ENCODE results near the gene OR14A16.

Gene OR14A16

DNA sequence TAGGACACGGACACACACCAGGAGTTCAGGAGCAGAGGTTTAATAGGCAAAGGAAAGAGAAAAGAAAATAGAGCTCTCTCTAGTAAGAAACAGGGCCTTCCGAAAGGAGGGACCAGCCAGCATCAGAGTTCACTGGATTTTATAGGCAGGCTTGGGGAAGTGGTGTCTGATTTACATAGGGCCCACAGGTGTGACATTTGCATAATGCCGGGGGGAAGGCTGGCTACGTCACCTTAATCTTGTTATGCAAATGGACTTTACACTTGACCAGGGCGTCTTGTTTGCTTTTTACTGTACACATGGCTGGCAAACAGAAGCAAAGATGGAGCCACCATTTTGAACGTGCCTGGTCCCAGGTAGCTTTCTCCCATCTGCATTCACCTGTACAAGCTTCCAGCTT lies at the start of gene OR14A16:
Gene OR14A16, minus strand, starts transcription at position 97 of the 400 bp plus-strand sequence. CDS start 8,390 bp downstream, outside the sequence.
- Histone ChIP-seq H2AFZ (ENCODE audit: low read length, unreplicated experiment) (no peak within 1 kb of the TSS), H3K4me3 (ENCODE audit: low read depth, low read length) (no peak within 1 kb of the TSS), H3K27me3 (ENCODE audit: insufficient read depth, low read length) (no peaks in the 10 kb centered on the region), H3K27ac (ENCODE audit: low read depth, low read length) (no peak within 1 kb of the TSS), H3K79me2 (ENCODE audit: control insufficient read depth, insufficient read depth, low read length, unreplicated experiment) (no peaks in the 10 kb centered on the region), H3K36me3 (ENCODE audit: insufficient read depth, low read length) (no peaks in the 10 kb centered on the region), H3K4me1 (ENCODE audit: control insufficient read depth, insufficient read depth, low read length, unreplicated experiment) (no peaks in the 10 kb centered on the region)

GRCh38 chr1:247865416-247865815 lies 41.5 kb upstream of the OR14A16 start:
- no peaks in the 10 kb centered on the region for H3K79me2 ChIP-seq (ENCODE audit: control insufficient read depth, insufficient read depth, low read length, unreplicated experiment)
- H3K27ac ChIP-seq (ENCODE audit: low read depth, low read length), result no peak overlapping the region
- H3K4me1 ChIP-seq (ENCODE audit: control insufficient read depth, insufficient read depth, low read length, unreplicated experiment), result no peaks in the 10 kb centered on the region
- H3K36me3 ChIP-seq (ENCODE audit: insufficient read depth, low read length), result no peaks in the 10 kb centered on the region
- H2AFZ ChIP-seq (ENCODE audit: low read length, unreplicated experiment), result no peak overlapping the region
- H3K27me3 ChIP-seq (ENCODE audit: insufficient read depth, low read length), result no peaks in the 10 kb centered on the region
- no peak overlapping the region for H3K4me3 ChIP-seq (ENCODE audit: low read depth, low read length)

- H3K36me3 ChIP-seq (ENCODE audit: insufficient read depth, low read length), result no peaks in the 10 kb centered on the region
- H2AFZ ChIP-seq (ENCODE audit: low read length, unreplicated experiment), result no peak overlapping the region
Observed at GRCh38 chr1:247864644-247865043, 40.7 kb upstream of the OR14A16 start.

DNA sequence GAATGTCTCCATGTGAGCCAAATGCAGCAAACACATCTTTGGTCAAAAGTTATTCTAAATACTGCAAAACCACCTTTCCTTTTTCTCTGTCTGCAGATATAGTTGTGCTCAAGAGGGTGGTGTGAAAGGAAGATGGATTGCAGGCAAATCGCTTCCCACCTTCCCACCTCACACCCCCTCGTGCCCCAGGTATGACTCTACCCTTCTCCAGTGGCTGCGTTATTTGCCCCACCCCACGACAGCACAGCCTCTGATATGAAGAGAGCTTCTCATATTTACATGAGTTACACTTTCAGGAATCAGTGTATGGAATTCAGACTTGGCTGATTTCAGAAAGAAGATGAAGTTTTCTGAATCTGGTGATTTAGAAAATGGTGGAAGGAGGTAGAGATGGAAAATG lies 38.8 kb upstream of the OR14A16 start:
- no peaks in the 10 kb centered on the region for H3K27me3 ChIP-seq (ENCODE audit: insufficient read depth, low read length)
- H3K4me1 ChIP-seq (ENCODE audit: control insufficient read depth, insufficient read depth, low read length, unreplicated experiment), result no peaks in the 10 kb centered on the region
- no peaks in the 10 kb centered on the region for H3K79me2 ChIP-seq (ENCODE audit: control insufficient read depth, insufficient read depth, low read length, unreplicated experiment)
- H3K36me3 ChIP-seq (ENCODE audit: insufficient read depth, low read length), result no peaks in the 10 kb centered on the region
- H3K4me3 ChIP-seq (ENCODE audit: low read depth, low read length), result no peak overlapping the region
- H3K27ac ChIP-seq (ENCODE audit: low read depth, low read length), result no peak overlapping the region
- H2AFZ ChIP-seq (ENCODE audit: low read length, unreplicated experiment), result no peak overlapping the region

More at GRCh38 chr1:247864644-247865043, 40.7 kb upstream of the OR14A16 start:
- Histone ChIP-seq H3K79me2 (ENCODE audit: control insufficient read depth, insufficient read depth, low read length, unreplicated experiment) (no peaks in the 10 kb centered on the region), H3K4me3 (ENCODE audit: low read depth, low read length) (no peak overlapping the region), H3K27ac (ENCODE audit: low read depth, low read length) (no peak overlapping the region), H3K4me1 (ENCODE audit: control insufficient read depth, insufficient read depth, low read length, unreplicated experiment) (no peaks in the 10 kb centered on the region), H3K27me3 (ENCODE audit: insufficient read depth, low read length) (no peaks in the 10 kb centered on the region)

DNA sequence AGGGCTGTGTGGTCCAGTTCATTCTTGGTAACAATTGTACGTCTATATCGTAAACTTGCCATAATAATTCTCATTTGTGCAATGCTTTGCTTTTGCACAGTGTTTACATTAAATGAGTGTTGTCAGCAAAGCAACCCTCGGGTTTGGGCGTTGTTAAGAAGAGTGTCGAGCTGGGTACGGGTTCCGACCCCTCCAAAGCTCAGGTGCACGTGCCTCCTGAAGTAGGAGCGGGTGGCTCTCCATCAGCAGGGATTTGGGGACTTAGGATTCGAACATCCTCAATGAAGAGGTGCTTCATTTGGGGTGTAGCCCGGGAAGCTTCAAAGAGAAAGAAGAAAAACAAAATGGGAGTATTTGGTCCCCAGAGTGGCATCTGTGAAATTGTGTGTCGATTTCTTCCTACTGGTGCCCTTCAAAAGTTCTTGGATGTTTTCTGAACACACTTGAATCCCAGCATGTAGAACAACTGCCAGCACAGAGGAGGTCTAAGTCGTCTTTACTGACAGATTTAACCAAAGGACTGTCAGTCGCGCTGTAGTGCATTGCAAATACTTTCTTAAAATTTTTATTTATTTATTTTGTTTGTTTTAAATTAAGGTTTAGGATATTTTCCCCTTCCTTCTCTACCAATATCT lies 34.2 kb upstream of the OR14A16 start:
- Histone ChIP-seq H3K27ac (ENCODE audit: low read depth, low read length) (no peak overlapping the region), H3K4me3 (ENCODE audit: low read depth, low read length) (no peak overlapping the region), H2AFZ (ENCODE audit: low read length, unreplicated experiment) (no peak overlapping the region)

DNA sequence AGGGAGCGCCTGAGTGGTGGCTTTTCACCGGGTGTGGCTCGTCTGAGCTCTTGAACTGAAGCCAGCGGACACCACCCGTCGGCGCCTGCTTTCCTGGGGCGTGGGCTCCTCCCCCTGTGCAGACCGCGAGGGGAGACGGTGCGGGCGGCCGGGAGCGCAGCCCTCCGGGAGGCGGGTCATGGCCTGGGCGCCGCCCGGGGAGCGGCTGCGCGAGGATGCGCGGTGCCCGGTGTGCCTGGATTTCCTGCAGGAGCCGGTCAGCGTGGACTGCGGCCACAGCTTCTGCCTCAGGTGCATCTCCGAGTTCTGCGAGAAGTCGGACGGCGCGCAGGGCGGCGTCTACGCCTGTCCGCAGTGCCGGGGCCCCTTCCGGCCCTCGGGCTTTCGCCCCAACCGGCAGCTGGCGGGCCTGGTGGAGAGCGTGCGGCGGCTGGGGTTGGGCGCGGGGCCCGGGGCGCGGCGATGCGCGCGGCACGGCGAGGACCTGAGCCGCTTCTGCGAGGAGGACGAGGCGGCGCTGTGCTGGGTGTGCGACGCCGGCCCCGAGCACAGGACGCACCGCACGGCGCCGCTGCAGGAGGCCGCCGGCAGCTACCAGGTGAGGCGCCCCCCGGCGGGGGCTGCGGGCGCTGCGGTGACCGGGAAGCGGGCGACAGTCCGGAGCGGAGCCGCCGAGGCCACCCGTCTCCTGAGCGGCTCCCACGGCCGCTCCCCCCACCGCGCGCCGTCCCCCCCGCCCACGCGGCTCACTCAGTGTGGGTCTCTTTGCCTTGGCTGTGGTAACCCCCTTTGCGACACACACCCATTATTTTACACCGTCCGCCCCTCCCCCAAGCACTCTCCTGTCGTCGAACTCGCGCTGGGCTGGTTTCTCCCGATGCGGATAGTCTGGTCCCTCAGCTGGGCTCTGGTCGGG lies 33.4 kb upstream of the OR14A16 start, which contains the start of gene TRIM58:
Gene TRIM58, plus strand, starts transcription at position 119 of the 916 bp plus-strand sequence. Its CDS starts 60 bp downstream, at position 179.
- no peak within 1 kb of the TSS for H3K4me3 ChIP-seq (ENCODE audit: low read depth, low read length)
- no peaks in the 10 kb centered on the region for H3K79me2 ChIP-seq (ENCODE audit: control insufficient read depth, insufficient read depth, low read length, unreplicated experiment)
- no peak within 1 kb of the TSS for H2AFZ ChIP-seq (ENCODE audit: low read length, unreplicated experiment)
- no peaks in the 10 kb centered on the region for H3K27me3 ChIP-seq (ENCODE audit: insufficient read depth, low read length)
- no peaks in the 10 kb centered on the region for H3K36me3 ChIP-seq (ENCODE audit: insufficient read depth, low read length)
- H3K4me1 ChIP-seq (ENCODE audit: control insufficient read depth, insufficient read depth, low read length, unreplicated experiment), result no peaks in the 10 kb centered on the region
- no peak within 1 kb of the TSS for H3K27ac ChIP-seq (ENCODE audit: low read depth, low read length)

More for the DNA sequence above, 34.2 kb upstream of the OR14A16 start:
- no peaks in the 10 kb centered on the region for H3K79me2 ChIP-seq (ENCODE audit: control insufficient read depth, insufficient read depth, low read length, unreplicated experiment)
- no peaks in the 10 kb centered on the region for H3K36me3 ChIP-seq (ENCODE audit: insufficient read depth, low read length)
- no peaks in the 10 kb centered on the region for H3K4me1 ChIP-seq (ENCODE audit: control insufficient read depth, insufficient read depth, low read length, unreplicated experiment)
- no peaks in the 10 kb centered on the region for H3K27me3 ChIP-seq (ENCODE audit: insufficient read depth, low read length)

DNA sequence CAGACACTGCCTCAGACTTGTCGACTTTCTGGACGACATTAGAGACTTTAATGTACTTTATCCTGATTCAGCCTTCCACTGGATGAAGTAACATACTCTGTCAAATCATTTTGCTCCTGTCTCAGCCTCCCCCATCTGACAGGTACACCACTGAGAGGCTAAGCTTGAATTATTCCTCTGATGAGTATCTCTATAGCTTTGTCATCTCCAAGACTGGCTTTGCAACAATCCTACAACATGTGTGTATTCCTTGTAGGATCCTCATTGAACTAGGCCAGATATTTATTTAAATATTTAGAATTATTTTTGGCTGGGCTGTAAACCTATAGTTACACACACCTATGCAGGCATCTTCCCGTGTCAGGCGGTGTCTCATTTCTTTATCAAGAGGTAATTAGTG lies 32.0 kb upstream of the OR14A16 start:
- Histone ChIP-seq H3K79me2 (ENCODE audit: control insufficient read depth, insufficient read depth, low read length, unreplicated experiment) (no peaks in the 10 kb centered on the region), H3K27ac (ENCODE audit: low read depth, low read length) (no peak overlapping the region), H3K4me1 (ENCODE audit: control insufficient read depth, insufficient read depth, low read length, unreplicated experiment) (no peaks in the 10 kb centered on the region), H3K27me3 (ENCODE audit: insufficient read depth, low read length) (no peaks in the 10 kb centered on the region), H2AFZ (ENCODE audit: low read length, unreplicated experiment) (no peak overlapping the region), H3K4me3 (ENCODE audit: low read depth, low read length) (no peak overlapping the region), H3K36me3 (ENCODE audit: insufficient read depth, low read length) (no peaks in the 10 kb centered on the region)

- no peaks in the 10 kb centered on the region for H3K4me1 ChIP-seq (ENCODE audit: control insufficient read depth, insufficient read depth, low read length, unreplicated experiment)
- H3K27ac ChIP-seq (ENCODE audit: low read depth, low read length), result no peak overlapping the region
- H3K79me2 ChIP-seq (ENCODE audit: control insufficient read depth, insufficient read depth, low read length, unreplicated experiment), result no peaks in the 10 kb centered on the region
- no peak overlapping the region for H2AFZ ChIP-seq (ENCODE audit: low read length, unreplicated experiment)
- no peaks in the 10 kb centered on the region for H3K36me3 ChIP-seq (ENCODE audit: insufficient read depth, low read length)
- H3K4me3 ChIP-seq (ENCODE audit: low read depth, low read length), result no peak overlapping the region
- H3K27me3 ChIP-seq (ENCODE audit: insufficient read depth, low read length), result no peaks in the 10 kb centered on the region
Observed at GRCh38 chr1:247854899-247855545, 31.1 kb upstream of the OR14A16 start.

DNA sequence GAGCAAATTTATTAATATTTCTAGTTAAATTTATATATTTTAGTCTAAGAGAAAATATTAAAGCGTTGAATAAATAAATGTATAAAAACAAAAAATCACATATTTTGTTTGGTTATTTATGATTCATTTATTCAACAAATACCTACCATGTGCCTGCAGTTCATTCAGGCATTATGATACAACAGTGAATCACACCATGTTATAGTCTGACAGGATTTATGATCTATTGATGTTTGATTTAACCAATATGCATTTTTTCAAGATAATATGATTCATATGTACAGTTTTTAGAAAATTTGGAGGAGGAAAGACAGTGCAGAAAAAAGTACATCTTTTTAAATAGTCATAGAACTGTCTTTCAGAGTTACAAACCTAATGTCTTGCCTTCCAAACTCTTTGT lies 25.7 kb upstream of the OR14A16 start:
- H3K79me2 ChIP-seq (ENCODE audit: control insufficient read depth, insufficient read depth, low read length, unreplicated experiment), result no peaks in the 10 kb centered on the region

DNA sequence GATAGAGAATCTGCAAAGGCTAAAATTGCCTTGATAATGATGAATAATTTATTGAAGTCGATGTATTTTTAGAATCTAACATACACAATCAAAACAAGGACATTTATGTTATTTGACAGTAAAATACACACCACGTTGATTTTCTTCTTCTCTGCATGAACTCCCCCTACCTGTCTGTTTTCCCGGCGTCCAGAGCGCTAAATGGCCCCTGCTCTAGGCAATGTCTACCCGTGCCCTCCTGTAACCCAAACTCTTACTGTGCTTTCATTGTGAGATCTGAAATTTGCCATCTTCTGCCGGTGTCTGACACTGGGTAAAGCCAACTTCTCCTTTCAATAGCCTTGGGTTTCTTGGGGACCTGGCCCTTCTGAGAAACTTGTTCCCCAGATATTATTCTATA lies 24.4 kb upstream of the OR14A16 start:
- Histone ChIP-seq H2AFZ (ENCODE audit: low read length, unreplicated experiment) (no peak overlapping the region), H3K27me3 (ENCODE audit: insufficient read depth, low read length) (no peaks in the 10 kb centered on the region), H3K4me1 (ENCODE audit: control insufficient read depth, insufficient read depth, low read length, unreplicated experiment) (no peaks in the 10 kb centered on the region), H3K4me3 (ENCODE audit: low read depth, low read length) (no peak overlapping the region), H3K79me2 (ENCODE audit: control insufficient read depth, insufficient read depth, low read length, unreplicated experiment) (no peaks in the 10 kb centered on the region), H3K36me3 (ENCODE audit: insufficient read depth, low read length) (no peaks in the 10 kb centered on the region), H3K27ac (ENCODE audit: low read depth, low read length) (no peak overlapping the region)

More for the DNA sequence above, 25.7 kb upstream of the OR14A16 start:
- Histone ChIP-seq H2AFZ (ENCODE audit: low read length, unreplicated experiment) (no peak overlapping the region), H3K4me1 (ENCODE audit: control insufficient read depth, insufficient read depth, low read length, unreplicated experiment) (no peaks in the 10 kb centered on the region), H3K36me3 (ENCODE audit: insufficient read depth, low read length) (no peaks in the 10 kb centered on the region), H3K27ac (ENCODE audit: low read depth, low read length) (no peak overlapping the region), H3K4me3 (ENCODE audit: low read depth, low read length) (no peak overlapping the region), H3K27me3 (ENCODE audit: insufficient read depth, low read length) (no peaks in the 10 kb centered on the region)

All from ACC112 (cell line).